Activated T-cell treated with anti-CD3 and anti-CD28 coated beads for 48 hours (primary cell): ENCODE data around the gene E4F1.

Experiments used
- DNase-seq: peaks from one replicate; pipeline ENCODE4 v3.0.0-alpha.2; 2020; ENCODE audit warnings: low read depth

The E4F1 gene

GRCh38 chr16:2206780-2207433, 16.5 kb upstream of the E4F1 start:
- no peak for DNase-seq

- DNase-seq = no peak
Observed at GRCh38 chr16:2207872-2208271, 15.5 kb upstream of the E4F1 start.

GRCh38 chr16:2208308-2208707, 15.1 kb upstream of the E4F1 start:
- DNase-seq = no peak

- no peak for DNase-seq
Observed at GRCh38 chr16:2208772-2209171, 14.6 kb upstream of the E4F1 start.

- DNase-seq = no peak
Observed at GRCh38 chr16:2209258-2210008, 14.0 kb upstream of the E4F1 start.

GRCh38 chr16:2210009-2210332, 13.4 kb upstream of the E4F1 start:
- DNase-seq = no peak

- no peak for DNase-seq
Observed at GRCh38 chr16:2210386-2211365, 12.7 kb upstream of the E4F1 start, which contains the start of gene BRICD5. BRICD5 (minus strand) TSS chr16:2210863; CDS start chr16:2210833, 30 bp downstream.

- no peak for DNase-seq
Observed at GRCh38 chr16:2211923-2212347, 11.5 kb upstream of the E4F1 start.

GRCh38 chr16:2212362-2213324, 10.7 kb upstream of the E4F1 start:
- no peak for DNase-seq

- DNase-seq = no peak
Observed at GRCh38 chr16:2213817-2214718, 9.3 kb upstream of the E4F1 start.

GRCh38 chr16:2214719-2214968, 8.7 kb upstream of the E4F1 start, which contains the start of gene PGP:
PGP (minus strand) TSS chr16:2214840; CDS start chr16:2214777, 63 bp downstream.
- DNase-seq = no peak

GRCh38 chr16:2216330-2216729, 7.1 kb upstream of the E4F1 start:
- DNase-seq = no peak

GRCh38 chr16:2223942-2224486, 623 bp downstream of the E4F1 start:
- peak; percentile 25 for DNase-seq

GRCh38 chr16:2226245-2226793, 2.9 kb downstream of the E4F1 start:
- DNase-seq = no peak

GRCh38 chr16:2226918-2227317, 3.5 kb downstream of the E4F1 start:
- no peak for DNase-seq

GRCh38 chr16:2228161-2228824, 4.9 kb downstream of the E4F1 start:
- DNase-seq = no peak

- DNase-seq = no peak
Observed at GRCh38 chr16:2229091-2229490, 5.7 kb downstream of the E4F1 start.

GRCh38 chr16:2229632-2230250, 6.3 kb downstream of the E4F1 start:
- DNase-seq = no peak

GRCh38 chr16:2230376-2230775, 7.0 kb downstream of the E4F1 start:
- DNase-seq = no peak
